ENCODE results near the gene HMGXB4. TPM values are rescaled to one million over a fixed set of nuclear protein-coding genes. Genes with fewer than 3 reads are reported as not detected.

The HMGXB4 gene
- total and polyA plus RNA-seq, 2 of the 13 experiments (the other 11 are each of a cell fraction or from before 2014, with no cell fraction given) = 13.9 to 16.3 TPM

DNA sequence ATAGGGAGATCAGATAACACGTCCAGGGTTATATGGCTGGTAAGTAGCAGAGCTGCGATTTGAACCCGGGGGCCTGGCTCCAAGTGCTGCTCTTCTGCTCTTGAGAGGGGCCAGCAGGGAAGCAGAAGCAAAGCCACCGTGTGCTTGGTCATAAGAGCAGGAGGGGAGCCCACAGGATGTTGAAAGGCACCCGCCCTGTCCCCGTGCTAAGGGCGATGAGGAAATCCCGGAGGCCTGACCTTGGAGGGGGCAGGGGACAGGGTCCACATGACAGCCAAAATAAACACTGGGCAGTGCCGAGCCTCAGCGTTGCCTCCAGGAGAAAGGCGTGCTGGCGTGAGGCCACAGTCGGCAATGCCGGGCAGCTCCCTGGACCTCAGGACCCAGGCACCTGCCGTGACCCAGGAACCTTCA, 71.2 kb downstream of the HMGXB4 start (continued):
- TF ChIP-seq HOXA5 (CRISPR knock-in tag; IDR thresholded peaks at IDR 0.05) (peak; percentile 71; the same call in 1 of the 2 replicates), ZNF878 (CRISPR knock-in tag; IDR thresholded peaks at IDR 0.05) (peak; percentile 69), POLR2A (IDR thresholded peaks at IDR 0.05; ENCODE audit: insufficient read depth in 1 of 2, low read depth in 2 of 2, low read length in 2 of 2) (no peak), ATF1 (CRISPR knock-in tag; IDR thresholded peaks at IDR 0.05) (no peak), NR2F1 (CRISPR knock-in tag; IDR thresholded peaks at IDR 0.05) (peak; percentile 71 to 91), HNRNPH1 (optimal IDR thresholded peaks at IDR 0.05; ENCODE audit: low read depth, low read length) (no peak), ZNF777 (CRISPR knock-in tag; IDR thresholded peaks at IDR 0.05) (no peak), ZNF674 (CRISPR knock-in tag; IDR thresholded peaks at IDR 0.05; ENCODE audit: low read depth) (0 out of 2 replicates have a peak, but pooled peaks have one; percentile 52), TOE1 (CRISPR knock-in tag; IDR thresholded peaks at IDR 0.05) (peak; percentile 82), ZNF382 (CRISPR knock-in tag; IDR thresholded peaks at IDR 0.05; ENCODE audit: borderline replicate concordance) (no peak), ZFP91 (CRISPR knock-in tag; IDR thresholded peaks at IDR 0.05; ENCODE audit: borderline replicate concordance) (peak; percentile 85), SP140L (CRISPR knock-in tag; IDR thresholded peaks at IDR 0.05; ENCODE audit: borderline replicate concordance) (no peak; the same call in 1 of the 2 replicates), PHF5A (CRISPR knock-in tag; IDR thresholded peaks at IDR 0.05; ENCODE audit: low read depth, unreplicated experiment) (peak; percentile 96), NFIC (IDR thresholded peaks at IDR 0.05; ENCODE audit: low read length) (no peak), ZBTB38 (CRISPR knock-in tag; IDR thresholded peaks at IDR 0.05) (peak; percentile 82), ZEB1 (IDR thresholded peaks at IDR 0.05; ENCODE audit: insufficient replicate concordance, low read depth) (peak; percentile 90), EEA1 (CRISPR knock-in tag; IDR thresholded peaks at IDR 0.05; ENCODE audit: borderline replicate concordance) (peak; percentile 60; the same call in 1 of the 2 replicates), ZMYM2 (CRISPR knock-in tag; IDR thresholded peaks at IDR 0.05) (peak; percentile 75), MXD3 (CRISPR knock-in tag; IDR thresholded peaks at IDR 0.05) (peak; percentile 59; the same call in 1 of the 2 replicates), FIP1L1 (IDR thresholded peaks at IDR 0.05; ENCODE audit: borderline replicate concordance, insufficient read depth, low read depth, low read length) (no peak)
- TF ChIP-seq, protein P1, sequence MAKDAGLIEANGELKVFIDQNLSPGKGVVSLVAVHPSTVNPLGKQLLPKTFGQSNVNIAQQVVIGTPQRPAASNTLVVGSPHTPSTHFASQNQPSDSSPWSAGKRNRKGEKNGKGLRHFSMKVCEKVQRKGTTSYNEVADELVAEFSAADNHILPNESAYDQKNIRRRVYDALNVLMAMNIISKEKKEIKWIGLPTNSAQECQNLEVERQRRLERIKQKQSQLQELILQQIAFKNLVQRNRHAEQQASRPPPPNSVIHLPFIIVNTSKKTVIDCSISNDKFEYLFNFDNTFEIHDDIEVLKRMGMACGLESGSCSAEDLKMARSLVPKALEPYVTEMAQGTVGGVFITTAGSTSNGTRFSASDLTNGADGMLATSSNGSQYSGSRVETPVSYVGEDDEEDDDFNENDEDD (CRISPR knock-in tag; IDR thresholded peaks at IDR 0.05; ENCODE audit: borderline replicate concordance) = peak; percentile 81; the same call in 1 of the 2 replicates
- TF ChIP-seq, protein P2, sequence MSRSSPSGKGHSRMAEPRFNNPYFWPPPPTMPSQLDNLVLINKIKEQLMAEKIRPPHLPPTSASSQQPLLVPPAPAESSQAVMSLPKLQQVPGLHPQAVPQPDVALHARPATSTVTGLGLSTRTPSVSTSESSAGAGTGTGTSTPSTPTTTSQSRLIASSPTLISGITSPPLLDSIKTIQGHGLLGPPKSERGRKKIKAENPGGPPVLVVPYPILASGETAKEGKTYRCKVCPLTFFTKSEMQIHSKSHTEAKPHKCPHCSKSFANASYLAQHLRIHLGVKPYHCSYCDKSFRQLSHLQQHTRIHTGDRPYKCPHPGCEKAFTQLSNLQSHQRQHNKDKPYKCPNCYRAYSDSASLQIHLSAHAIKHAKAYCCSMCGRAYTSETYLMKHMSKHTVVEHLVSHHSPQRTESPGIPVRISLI (CRISPR knock-in tag; IDR thresholded peaks at IDR 0.05; ENCODE audit: borderline replicate concordance) = peak; percentile 70; the same call in 1 of the 2 replicates
- TF ChIP-seq, protein P3, sequence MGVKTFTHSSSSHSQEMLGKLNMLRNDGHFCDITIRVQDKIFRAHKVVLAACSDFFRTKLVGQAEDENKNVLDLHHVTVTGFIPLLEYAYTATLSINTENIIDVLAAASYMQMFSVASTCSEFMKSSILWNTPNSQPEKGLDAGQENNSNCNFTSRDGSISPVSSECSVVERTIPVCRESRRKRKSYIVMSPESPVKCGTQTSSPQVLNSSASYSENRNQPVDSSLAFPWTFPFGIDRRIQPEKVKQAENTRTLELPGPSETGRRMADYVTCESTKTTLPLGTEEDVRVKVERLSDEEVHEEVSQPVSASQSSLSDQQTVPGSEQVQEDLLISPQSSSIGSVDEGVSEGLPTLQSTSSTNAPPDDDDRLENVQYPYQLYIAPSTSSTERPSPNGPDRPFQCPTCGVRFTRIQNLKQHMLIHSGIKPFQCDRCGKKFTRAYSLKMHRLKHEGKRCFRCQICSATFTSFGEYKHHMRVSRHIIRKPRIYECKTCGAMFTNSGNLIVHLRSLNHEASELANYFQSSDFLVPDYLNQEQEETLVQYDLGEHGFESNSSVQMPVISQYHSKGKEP (CRISPR knock-in tag; IDR thresholded peaks at IDR 0.05) = no peak
- TF ChIP-seq, protein P4, sequence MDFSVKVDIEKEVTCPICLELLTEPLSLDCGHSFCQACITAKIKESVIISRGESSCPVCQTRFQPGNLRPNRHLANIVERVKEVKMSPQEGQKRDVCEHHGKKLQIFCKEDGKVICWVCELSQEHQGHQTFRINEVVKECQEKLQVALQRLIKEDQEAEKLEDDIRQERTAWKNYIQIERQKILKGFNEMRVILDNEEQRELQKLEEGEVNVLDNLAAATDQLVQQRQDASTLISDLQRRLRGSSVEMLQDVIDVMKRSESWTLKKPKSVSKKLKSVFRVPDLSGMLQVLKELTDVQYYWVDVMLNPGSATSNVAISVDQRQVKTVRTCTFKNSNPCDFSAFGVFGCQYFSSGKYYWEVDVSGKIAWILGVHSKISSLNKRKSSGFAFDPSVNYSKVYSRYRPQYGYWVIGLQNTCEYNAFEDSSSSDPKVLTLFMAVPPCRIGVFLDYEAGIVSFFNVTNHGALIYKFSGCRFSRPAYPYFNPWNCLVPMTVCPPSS (IDR thresholded peaks at IDR 0.05) = no peak

Measured in HepG2 (cell line).